ENCODE results near the gene TRPC4AP. TPM values are rescaled to one million over a fixed set of nuclear protein-coding genes. Genes with fewer than 3 reads are reported as not detected.
"Not testable (repeated sequence)": the region's sequence is repeated elsewhere in the genome, so short reads cannot be mapped to it uniquely, and the experiment has no call there.

TRPC4AP gene
- total RNA-seq, result 90.2 and 100 TPM in 2 replicates

GRCh38 chr20:35092524-35093266 lies at the start of gene TRPC4AP:
TSS of gene TRPC4AP (minus strand) at chr20:35092807. CDS start at chr20:35092781, 26 bp downstream.
- peak; percentile 93 for DNase-seq

- peak; percentile 93 for DNase-seq
Observed at GRCh38 chr20:35135867-35136586, 43.4 kb upstream of the TRPC4AP start.

- no peak for DNase-seq
Observed at GRCh38 chr20:35134880-35135279, 42.3 kb upstream of the TRPC4AP start.

- DNase-seq, result peak; percentile 41
Observed at GRCh38 chr20:35134472-35134871, 41.9 kb upstream of the TRPC4AP start.

GRCh38 chr20:35133735-35134134 lies 41.1 kb upstream of the TRPC4AP start:
- DNase-seq, result no peak

- no peak for DNase-seq
Observed at GRCh38 chr20:35133031-35133430, 40.4 kb upstream of the TRPC4AP start.

GRCh38 chr20:35131934-35132333 lies 39.3 kb upstream of the TRPC4AP start:
- DNase-seq, result no peak

- DNase-seq, result peak; percentile 67
Observed at GRCh38 chr20:35129647-35130069, 37.1 kb upstream of the TRPC4AP start.

- no peak for DNase-seq
Observed at GRCh38 chr20:35125753-35126152, 33.1 kb upstream of the TRPC4AP start.

GRCh38 chr20:35122756-35123405 lies 30.3 kb upstream of the TRPC4AP start:
- peak; percentile 62 for DNase-seq

GRCh38 chr20:35121186-35121585 lies 28.6 kb upstream of the TRPC4AP start:
- DNase-seq, result no peak

GRCh38 chr20:35120012-35120701 lies 27.6 kb upstream of the TRPC4AP start:
- peak; percentile 76 for DNase-seq

- no peak for DNase-seq
Observed at GRCh38 chr20:35117629-35118028, 25.0 kb upstream of the TRPC4AP start.

- DNase-seq, result no peak
Observed at GRCh38 chr20:35117196-35117595, 24.6 kb upstream of the TRPC4AP start.

GRCh38 chr20:35116258-35116657 lies 23.7 kb upstream of the TRPC4AP start:
- no peak for DNase-seq

- no peak for DNase-seq
Observed at GRCh38 chr20:35115606-35116005, 23.0 kb upstream of the TRPC4AP start.

- not testable (repeated sequence) for DNase-seq
Observed at GRCh38 chr20:35112276-35112675, 19.7 kb upstream of the TRPC4AP start.

GRCh38 chr20:35111141-35111888 lies 18.7 kb upstream of the TRPC4AP start:
- DNase-seq, result peak; percentile 71

GRCh38 chr20:35108921-35109320 lies 16.3 kb upstream of the TRPC4AP start:
- DNase-seq, result no peak

GRCh38 chr20:35106827-35107380 lies 14.3 kb upstream of the TRPC4AP start:
- no peak for DNase-seq

- DNase-seq, result no peak
Observed at GRCh38 chr20:35104685-35105295, 12.2 kb upstream of the TRPC4AP start.

Data from dermis blood vessel endothelial cell (primary cell).